Activated CD8-positive, alpha-beta T cell treated with anti-CD3 and anti-CD28 coated beads for 36 hours (primary cell): ENCODE data around the gene RPL32. TPM values are rescaled to one million over a fixed set of nuclear protein-coding genes. Genes with fewer than 3 reads are reported as not detected.
"Not testable (repeated sequence)": the region's sequence is repeated elsewhere in the genome, so short reads cannot be mapped to it uniquely, and the experiment has no call there.

Experiments
- ATAC-seq: fragments of 200-7000 bp; cut with Tn5 transposase; one replicate; pipeline ENCODE4 v1.10.0; 2021; ENCODE audit warnings: mild to moderate bottlenecking, moderate library complexity
- CTCF ChIA-PET: fragments of 350-600 bp; sonication (Branson Sonifier 250); formaldehyde crosslinking; loops from one replicate; lab custom pipeline; 2021; ENCODE audit warnings: antibody characterized with exemption; lab: Charles Lee
- POLR2A ChIA-PET: fragments of 350-600 bp; sonication (Branson Sonifier 250); formaldehyde crosslinking; loops from one replicate; lab custom pipeline; 2021; ENCODE audit warnings: antibody characterized with exemption; lab: Charles Lee
- DNase-seq: peaks from one replicate; pipeline ENCODE4 v3.0.0-alpha.2; 2020
- H3K27ac Mint-ChIP-seq: one replicate; pipeline ENCODE4 v1.8.0; 2021; ENCODE audit warnings: mild to moderate bottlenecking, mixed read lengths
- H3K27me3 Mint-ChIP-seq: one replicate; pipeline ENCODE4 v1.8.0; 2021; ENCODE audit warnings: mixed read lengths
- H3K36me3 Mint-ChIP-seq: one replicate; pipeline ENCODE4 v1.8.0; 2021; ENCODE audit warnings: low read depth, mixed read lengths
- H3K4me1 Mint-ChIP-seq: one replicate; pipeline ENCODE4 v1.8.0; 2021; ENCODE audit warnings: low read depth, mixed read lengths
- H3K4me3 Mint-ChIP-seq: one replicate; pipeline ENCODE4 v1.8.0; 2021; ENCODE audit warnings: mild to moderate bottlenecking, moderate library complexity, mixed read lengths
- H3K9me3 Mint-ChIP-seq: one replicate; pipeline ENCODE4 v1.8.0; 2021; ENCODE audit warnings: mixed read lengths
- intact Hi-C: fragments of 100-400 bp; cut with micrococcal nuclease; formaldehyde crosslinking; loops from one replicate; pipeline ENCODE4 v1.10.0; 2022
- total RNA-seq, 2 experiments: library from RNA; stranded (reverse); gene quantifications; one replicate each; pipeline ENCODE4 v1.2.3, GENCODE V29; 2021
- TF ChIP-seq, protein P1 (sequence below): fragments of 200-600 bp; IDR thresholded peaks from one replicate; pipeline ENCODE4 v1.8.0; 2022; ENCODE audit warnings: antibody characterized with exemption, mild to moderate bottlenecking

Gene RPL32
- total RNA-seq, 2 experiments from 2014 or later = 2,861 to 2,981 TPM

DNA sequence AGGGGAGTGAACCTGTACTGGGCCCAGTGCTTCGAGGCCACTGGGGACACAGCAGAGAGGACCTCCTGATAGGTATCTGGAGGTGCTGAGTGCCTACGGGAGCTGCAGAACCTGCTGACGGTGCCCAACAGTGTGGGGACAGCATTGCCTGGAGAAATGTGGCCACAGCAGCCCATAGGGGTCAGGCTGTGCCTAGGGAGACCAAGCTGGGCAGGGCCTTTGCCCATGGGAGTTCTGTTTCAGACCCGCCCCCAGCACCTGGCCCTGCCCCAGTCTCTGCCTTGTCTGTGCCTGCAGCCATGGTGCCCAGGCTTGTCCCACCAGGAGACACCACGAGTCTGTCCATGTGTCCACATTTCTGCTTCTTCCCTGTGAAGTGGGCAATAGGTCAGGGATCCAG is 15.3 kb upstream of the RPL32 start:
- CTCF ChIA-PET = no interaction called here
- intact Hi-C loops = no loop called here
- peaks cover 2% of the 10 kb centered on the region for H3K27me3 Mint-ChIP-seq

DNA sequence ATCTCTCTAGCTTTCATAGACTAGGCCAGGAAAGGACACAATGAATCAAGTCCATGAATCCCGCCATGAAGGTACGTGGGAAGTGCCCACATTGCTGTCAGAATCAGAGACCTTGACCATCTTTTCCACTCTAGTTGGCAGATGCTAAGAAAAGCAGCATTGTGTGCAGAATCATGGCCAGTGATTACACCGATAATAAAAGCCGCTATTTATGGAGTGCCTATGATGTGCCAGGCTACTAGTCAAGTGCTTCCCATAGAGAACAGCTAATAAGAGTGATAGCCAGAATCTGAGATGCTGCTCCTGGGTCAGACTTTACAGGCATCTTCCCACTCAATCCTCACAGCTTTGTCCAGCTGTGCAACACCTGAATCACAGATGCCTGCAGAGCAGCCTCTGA is 13.2 kb upstream of the RPL32 start:
- ATAC-seq (no peak), DNase-seq (no peak)
- TF ChIP-seq, protein P1, sequence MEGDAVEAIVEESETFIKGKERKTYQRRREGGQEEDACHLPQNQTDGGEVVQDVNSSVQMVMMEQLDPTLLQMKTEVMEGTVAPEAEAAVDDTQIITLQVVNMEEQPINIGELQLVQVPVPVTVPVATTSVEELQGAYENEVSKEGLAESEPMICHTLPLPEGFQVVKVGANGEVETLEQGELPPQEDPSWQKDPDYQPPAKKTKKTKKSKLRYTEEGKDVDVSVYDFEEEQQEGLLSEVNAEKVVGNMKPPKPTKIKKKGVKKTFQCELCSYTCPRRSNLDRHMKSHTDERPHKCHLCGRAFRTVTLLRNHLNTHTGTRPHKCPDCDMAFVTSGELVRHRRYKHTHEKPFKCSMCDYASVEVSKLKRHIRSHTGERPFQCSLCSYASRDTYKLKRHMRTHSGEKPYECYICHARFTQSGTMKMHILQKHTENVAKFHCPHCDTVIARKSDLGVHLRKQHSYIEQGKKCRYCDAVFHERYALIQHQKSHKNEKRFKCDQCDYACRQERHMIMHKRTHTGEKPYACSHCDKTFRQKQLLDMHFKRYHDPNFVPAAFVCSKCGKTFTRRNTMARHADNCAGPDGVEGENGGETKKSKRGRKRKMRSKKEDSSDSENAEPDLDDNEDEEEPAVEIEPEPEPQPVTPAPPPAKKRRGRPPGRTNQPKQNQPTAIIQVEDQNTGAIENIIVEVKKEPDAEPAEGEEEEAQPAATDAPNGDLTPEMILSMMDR = no peak
- Mint-ChIP-seq H3K4me1 (no peaks in the 10 kb centered on the region), H3K27me3 (peaks cover 5% of the 10 kb centered on the region), H3K36me3 (no peaks in the 10 kb centered on the region), H3K27ac (no peak overlapping the region), H3K9me3 (no peaks in the 10 kb centered on the region), H3K4me3 (no peak overlapping the region)
- CTCF ChIA-PET = interaction anchor here (1.3 to 2.0 kb wide), 2 partner anchors 13 to 14 kb away, joined by 4 to 7 read pairs; no protein-coding TSS in a partner anchor
- POLR2A ChIA-PET = interaction anchor here (2.2 kb wide), 1 partner anchor 13 kb away, joined by 12 read pairs; the partner anchor contains the start of gene RPL32
- intact Hi-C loops = no loop called here

More for the DNA sequence above, 15.3 kb upstream of the RPL32 start:
- DNase-seq (no peak), ATAC-seq (no peak)
- Mint-ChIP-seq H3K36me3 (no peaks in the 10 kb centered on the region), H3K9me3 (no peaks in the 10 kb centered on the region), H3K27ac (no peak overlapping the region), H3K4me3 (no peak overlapping the region), H3K4me1 (no peaks in the 10 kb centered on the region)
- TF ChIP-seq, protein P1 = no peak
- POLR2A ChIA-PET = interaction anchor here (2.2 kb wide), 1 partner anchor 15 kb away, joined by 12 read pairs; the partner anchor contains the start of gene RPL32

DNA sequence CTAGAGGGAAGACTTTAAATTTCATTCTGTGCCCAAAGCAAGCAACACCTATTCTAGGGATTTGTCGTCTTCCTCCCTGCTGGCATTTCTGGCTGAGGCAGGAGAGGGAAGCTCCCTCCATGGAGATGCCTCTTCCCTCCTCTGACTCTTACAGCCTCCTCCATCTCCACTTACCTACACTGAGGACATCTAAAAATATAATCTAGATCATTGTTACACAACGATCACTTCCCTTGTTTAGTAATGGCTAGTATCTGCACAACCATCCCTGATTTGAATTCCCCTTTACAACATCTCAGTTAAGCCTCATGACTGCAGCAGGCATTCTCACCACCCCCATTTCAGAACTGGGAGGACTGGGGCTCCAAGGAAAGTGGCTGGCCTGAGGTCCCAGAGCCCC is 12.5 kb upstream of the RPL32 start:
- CTCF ChIA-PET = interaction anchor here (1.3 to 2.0 kb wide), 2 partner anchors 12 to 14 kb away, joined by 4 to 7 read pairs; no protein-coding TSS in a partner anchor
- H3K9me3 Mint-ChIP-seq, POLR2A ChIA-PET, H3K36me3 Mint-ChIP-seq, ATAC-seq, H3K27me3 Mint-ChIP-seq, H3K4me3 Mint-ChIP-seq, DNase-seq, intact Hi-C loops, H3K4me1 Mint-ChIP-seq, H3K27ac Mint-ChIP-seq: not testable (repeated sequence)

DNA sequence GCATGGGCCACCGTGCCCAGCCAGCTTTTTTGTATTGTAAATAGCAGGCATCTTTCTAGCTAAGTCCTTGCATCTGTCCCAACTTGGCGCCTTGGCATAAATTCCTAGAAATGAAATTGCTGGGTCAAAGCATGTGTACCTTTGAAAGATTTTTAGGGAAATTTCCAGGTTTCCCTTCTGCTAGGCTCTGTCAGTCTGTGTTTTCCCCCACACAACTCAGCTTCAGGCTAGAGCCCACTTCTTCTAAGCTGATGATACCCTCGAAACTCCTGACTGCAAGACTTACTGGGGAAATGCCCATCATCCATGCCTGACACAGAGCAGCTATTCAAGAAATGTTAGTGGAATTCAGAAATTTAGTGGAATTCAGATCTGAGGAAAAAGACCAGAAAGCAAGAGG is 10.8 kb upstream of the RPL32 start:
- TF ChIP-seq, protein P1 = no peak
- no peaks in the 10 kb centered on the region for H3K36me3 Mint-ChIP-seq
- peaks cover 5% of the 10 kb centered on the region for H3K27me3 Mint-ChIP-seq
- H3K4me1 Mint-ChIP-seq = no peaks in the 10 kb centered on the region
- intact Hi-C loops = no loop called here
- no peak overlapping the region for H3K27ac Mint-ChIP-seq
- H3K9me3 Mint-ChIP-seq = no peaks in the 10 kb centered on the region
- H3K4me3 Mint-ChIP-seq = no peak overlapping the region
- ChIA-PET POLR2A (interaction anchor here (2.2 kb wide), 1 partner anchor 12 kb away, joined by 16 read pairs; the partner anchor contains the start of gene RPL32), CTCF (interaction anchor here (1.3 to 2.2 kb wide), 2 partner anchors 11 to 39 kb away, joined by 4 to 10 read pairs; partner anchors contain the start of gene RPL32)
- ATAC-seq (no peak), DNase-seq (no peak)

DNA sequence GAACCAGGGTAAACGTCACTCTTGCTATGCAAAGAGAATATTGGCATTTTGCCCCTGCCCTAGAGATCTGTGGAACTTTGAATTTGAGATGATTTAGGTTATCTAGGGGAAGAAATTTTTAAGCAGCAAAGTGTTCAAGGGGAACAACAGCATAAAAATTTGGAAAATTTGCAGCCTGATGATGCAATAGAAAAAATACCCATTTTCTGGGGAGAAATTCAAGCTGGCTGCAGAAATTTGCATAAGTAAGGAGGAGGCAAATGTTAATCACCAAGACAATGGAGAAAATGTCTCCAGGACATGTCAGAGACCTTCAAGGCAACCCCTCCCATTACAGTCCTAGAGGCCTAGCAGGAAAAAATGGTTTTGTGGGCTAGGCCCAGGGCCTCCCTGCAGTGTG is 4.4 kb upstream of the RPL32 start:
- Mint-ChIP-seq H3K9me3 (no peaks in the 10 kb centered on the region), H3K4me3 (no peak overlapping the region), H3K27me3 (peaks cover under 1% of the 10 kb centered on the region), H3K27ac (no peak overlapping the region), H3K36me3 (peaks cover 6% of the 10 kb centered on the region), H3K4me1 (peaks cover 2% of the 10 kb centered on the region)
- no peak for ATAC-seq
- intact Hi-C loops = no loop called here
- POLR2A ChIA-PET = interaction anchor here (0.8 to 1.3 kb wide), 4 partner anchors 10 to 31 kb away, joined by 3 to 4 read pairs (median 4); no protein-coding TSS in a partner anchor
- CTCF ChIA-PET = interaction anchor here (1.1 kb wide), 1 partner anchor 32 kb away, joined by 3 read pairs; no protein-coding TSS in a partner anchor
- no peak for DNase-seq
- TF ChIP-seq, protein P1 = no peak
